VCaP (cell line): Measurements from ENCODE around the gene TRIM47.

Source experiments
- H3K27ac ChIP-seq: fragments of 450-650 bp; 2 replicates; pipeline ENCODE4 v1.5.1; 2017
- TF ChIP-seq, protein P1 (sequence below): fragments of 450-650 bp; conservative IDR thresholded peaks from 2 replicates; pipeline ENCODE4 v1.5.1; 2017; ENCODE audit warnings: mild to moderate bottlenecking, moderate library complexity

The TRIM47 gene

DNA sequence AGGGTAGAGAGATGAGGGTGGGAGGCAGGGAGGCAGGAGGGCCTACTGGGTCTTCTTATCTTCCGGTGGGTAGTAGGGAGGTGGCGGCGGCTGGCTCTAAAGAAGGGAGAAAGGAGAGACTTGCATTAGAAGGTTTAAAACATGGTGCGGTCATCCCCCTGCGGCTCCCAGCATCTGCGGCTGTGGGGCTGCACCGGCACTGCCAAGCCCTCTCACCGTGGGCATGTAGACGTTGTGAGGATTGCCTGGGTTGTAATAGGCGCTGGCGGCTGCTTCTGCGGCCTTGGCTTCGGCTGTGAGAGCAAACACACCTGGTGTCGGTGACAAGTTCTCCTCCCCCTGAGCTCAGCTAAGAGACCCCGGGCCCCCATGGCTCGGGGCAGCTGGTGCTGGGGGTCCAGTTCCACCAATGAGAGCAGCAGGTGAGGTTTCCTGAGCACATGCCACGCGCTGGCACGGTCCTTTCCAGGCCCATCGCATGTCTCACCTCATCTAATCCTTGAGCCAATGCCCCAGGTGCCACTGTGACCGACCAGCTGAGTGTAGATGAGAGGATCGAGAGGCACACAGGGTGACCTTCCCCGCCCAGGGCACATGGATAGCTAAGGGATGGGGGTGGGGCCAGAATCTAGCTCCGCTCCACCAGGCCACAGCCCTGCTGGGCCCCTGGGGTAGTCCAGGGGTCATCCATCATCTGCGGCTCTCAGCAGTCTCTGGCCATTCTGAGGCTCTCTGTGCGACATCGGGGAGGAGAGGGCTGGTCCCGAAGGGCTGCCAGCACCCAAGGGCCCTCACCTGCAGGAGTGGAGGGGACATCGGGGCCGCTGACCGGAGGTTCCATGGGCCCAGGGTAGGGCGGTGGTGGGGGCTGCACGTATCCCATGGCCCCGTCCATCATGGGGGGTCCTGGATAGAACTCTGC is 31.4 kb downstream of the TRIM47 start:
- TF ChIP-seq, protein P1, sequence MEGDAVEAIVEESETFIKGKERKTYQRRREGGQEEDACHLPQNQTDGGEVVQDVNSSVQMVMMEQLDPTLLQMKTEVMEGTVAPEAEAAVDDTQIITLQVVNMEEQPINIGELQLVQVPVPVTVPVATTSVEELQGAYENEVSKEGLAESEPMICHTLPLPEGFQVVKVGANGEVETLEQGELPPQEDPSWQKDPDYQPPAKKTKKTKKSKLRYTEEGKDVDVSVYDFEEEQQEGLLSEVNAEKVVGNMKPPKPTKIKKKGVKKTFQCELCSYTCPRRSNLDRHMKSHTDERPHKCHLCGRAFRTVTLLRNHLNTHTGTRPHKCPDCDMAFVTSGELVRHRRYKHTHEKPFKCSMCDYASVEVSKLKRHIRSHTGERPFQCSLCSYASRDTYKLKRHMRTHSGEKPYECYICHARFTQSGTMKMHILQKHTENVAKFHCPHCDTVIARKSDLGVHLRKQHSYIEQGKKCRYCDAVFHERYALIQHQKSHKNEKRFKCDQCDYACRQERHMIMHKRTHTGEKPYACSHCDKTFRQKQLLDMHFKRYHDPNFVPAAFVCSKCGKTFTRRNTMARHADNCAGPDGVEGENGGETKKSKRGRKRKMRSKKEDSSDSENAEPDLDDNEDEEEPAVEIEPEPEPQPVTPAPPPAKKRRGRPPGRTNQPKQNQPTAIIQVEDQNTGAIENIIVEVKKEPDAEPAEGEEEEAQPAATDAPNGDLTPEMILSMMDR = no peak

GRCh38 chr17:75845933-75846691 is 32.3 kb downstream of the TRIM47 start:
- H3K27ac ChIP-seq = peak overlapping the region; percentile 15; the same call in 1 of the 2 replicates
- TF ChIP-seq, protein P1 = no peak

More for the DNA sequence above, 31.4 kb downstream of the TRIM47 start:
- no peak overlapping the region for H3K27ac ChIP-seq

- H3K27ac ChIP-seq = no peak overlapping the region; the same call in 1 of the 2 replicates
- TF ChIP-seq, protein P1 = peak; percentile 77
These were observed 33.2 kb downstream of the TRIM47 start for GRCh38 chr17:75845058-75845711.

DNA sequence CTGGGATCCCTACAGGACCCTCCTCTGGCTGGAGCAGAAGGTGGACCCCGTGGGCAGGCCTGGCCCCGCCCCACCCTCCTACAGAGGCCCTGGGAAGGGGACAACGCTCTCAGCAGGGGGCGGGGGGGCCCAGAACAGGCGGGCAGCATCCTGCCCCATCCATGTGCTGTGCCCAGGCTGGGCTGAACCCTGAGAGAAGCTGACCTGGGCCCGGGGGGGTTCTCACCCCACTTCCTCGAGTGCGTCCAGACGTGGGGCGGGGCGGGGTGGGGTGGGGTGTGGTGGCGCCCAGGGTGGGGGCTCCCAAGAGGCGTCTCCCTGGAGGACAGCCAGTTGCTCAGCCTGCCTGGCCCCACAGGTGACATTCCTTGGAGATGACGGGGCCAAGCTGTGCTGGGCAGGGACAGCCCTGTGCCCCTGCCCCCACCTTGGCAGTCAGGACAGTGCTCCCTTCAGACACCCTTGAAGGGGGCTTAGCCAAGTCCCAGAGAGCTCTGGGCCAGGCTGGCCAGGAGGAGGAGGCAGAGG is 33.8 kb downstream of the TRIM47 start:
- no peak overlapping the region for H3K27ac ChIP-seq
- TF ChIP-seq, protein P1 = no peak

DNA sequence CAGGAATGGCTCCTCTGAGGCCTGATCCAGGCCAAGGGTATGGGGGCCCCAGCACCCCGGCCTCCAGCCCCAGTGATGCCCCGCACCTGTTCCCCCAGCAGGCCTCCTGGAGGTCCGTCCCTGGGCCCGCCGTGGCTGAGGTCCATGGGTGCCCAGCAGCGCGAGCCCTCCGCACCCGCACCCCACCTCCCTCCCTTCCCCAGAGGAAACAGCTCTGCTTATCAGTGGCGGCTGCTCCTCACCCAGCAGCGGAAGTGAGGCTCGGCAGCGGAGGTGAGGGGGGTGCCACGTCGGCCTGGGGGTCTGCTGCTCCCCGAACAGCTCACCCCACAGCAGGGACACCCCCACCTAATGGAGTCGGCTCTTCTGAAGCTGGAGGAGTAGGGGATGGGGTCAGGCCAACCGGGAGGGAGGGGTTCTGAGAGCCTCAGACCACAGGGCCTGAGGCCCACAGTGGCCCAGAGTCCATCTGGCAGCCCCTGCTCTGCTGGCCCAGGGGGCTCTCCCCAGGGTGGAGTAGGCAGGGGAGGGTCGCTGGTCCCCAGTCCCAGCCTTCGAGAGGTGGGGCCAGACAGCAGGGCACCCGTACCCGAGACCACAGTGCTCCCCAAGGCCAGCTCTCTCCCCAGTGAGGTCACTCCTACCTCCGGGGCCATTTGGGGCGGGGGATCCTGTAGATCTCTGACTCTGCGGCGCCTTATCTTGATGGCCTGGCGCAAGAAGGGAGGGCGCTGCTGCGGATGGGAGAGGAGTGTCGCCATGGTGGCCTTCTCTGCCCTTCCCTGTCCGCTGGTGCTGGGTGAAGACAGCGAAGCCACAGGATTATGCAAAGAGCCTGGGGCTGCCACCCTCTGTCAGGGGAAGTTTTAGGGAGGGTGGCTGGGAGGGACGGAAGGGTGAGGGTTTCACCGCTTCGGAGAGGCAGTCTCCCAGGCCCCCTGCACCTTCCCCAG is 34.5 kb downstream of the TRIM47 start, which contains the start of gene UNC13D:
UNC13D (minus strand) TSS at position 828 of the 953 bp plus-strand sequence; CDS start at position 761, 67 bp downstream.
- TF ChIP-seq, protein P1 = no peak
- H3K27ac ChIP-seq = no peak within 1 kb of the TSS

DNA sequence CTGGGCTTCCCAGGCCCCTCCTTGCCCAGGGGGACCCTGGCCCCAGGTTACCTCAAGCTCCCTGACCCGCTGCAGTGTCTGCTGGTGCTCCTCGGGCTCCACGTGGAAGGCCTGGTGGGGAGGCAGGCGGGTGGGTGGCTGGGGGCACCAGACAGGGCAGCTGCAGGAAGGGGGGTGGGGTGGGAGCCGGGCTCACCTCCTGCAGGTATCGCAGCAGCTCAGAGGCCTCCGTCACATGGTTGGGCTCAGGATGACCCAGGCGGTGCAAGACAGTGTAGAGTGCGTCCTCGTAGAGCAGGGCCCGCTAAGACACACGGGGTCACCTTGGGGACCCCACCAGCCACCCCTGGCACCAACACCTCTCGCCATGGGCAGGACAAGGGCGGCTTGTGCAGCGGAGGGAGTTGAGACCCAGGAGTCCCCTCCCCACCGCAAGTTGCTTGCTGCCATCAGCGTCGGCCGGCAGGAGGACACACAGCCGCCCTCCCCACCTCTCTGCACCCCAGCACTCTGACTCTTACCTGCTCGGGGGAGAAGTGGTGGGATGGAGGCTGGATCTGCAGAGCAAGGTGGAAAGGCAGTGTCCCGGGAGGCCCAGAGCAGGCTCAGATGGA is 35.3 kb downstream of the TRIM47 start:
- TF ChIP-seq, protein P1 = no peak
- H3K27ac ChIP-seq = no peak overlapping the region
